Endothelial cell of umbilical vein (primary cell): ENCODE results near the gene PSMB5. TPM values are rescaled to one million over a fixed set of nuclear protein-coding genes. Genes with fewer than 3 reads are reported as not detected.
A peak's percentile ranks its signal among the peaks of the same experiment; 100 is the strongest.
"Not testable (repeated sequence)": the region's sequence is repeated elsewhere in the genome, so short reads cannot be mapped to it uniquely, and the experiment has no call there.

Experiments used
- BruUV-seq: library from RNA; stranded (reverse); fragments of 400-500 nt; replicated peaks from 2 replicates; lab custom pipeline; 2021; lab: Mats Ljungman, UMichigan
- CTCF ChIA-PET: fragments of 300-600, 350-600 bp; sonication (Branson Sonifier 250); formaldehyde crosslinking; loops from one replicate; lab custom pipeline; 2021; ENCODE audit warnings: antibody characterized with exemption, inconsistent platforms; lab: Charles Lee
- POLR2A ChIA-PET: fragments of 300-600, 350-600 bp; sonication (Branson Sonifier 250); formaldehyde crosslinking; loops from one replicate; lab custom pipeline; 2021; ENCODE audit warnings: antibody characterized with exemption, inconsistent platforms; lab: Charles Lee
- DNase-seq: peaks from one replicate; pipeline ENCODE4 v3.0.0-alpha.2; 2011; ENCODE audit warnings: low read depth, low spot score
- FAIRE-seq: peaks from 2 replicates; lab custom pipeline; 2011; peaks lifted over from hg19 to GRCh38; lab: Jason Lieb, UNC
- H2AFZ ChIP-seq: 2 replicates; pipeline ENCODE4 v1.6.0; 2012; ENCODE audit warnings: low read depth, low read length, control low read depth, inconsistent platforms
- H3K27ac ChIP-seq: 2 replicates; pipeline ENCODE4 v1.5.1; 2011; ENCODE audit warnings: low read depth, mild to moderate bottlenecking, control low read depth, low read length, moderate library complexity; ENCODE audit not compliant: insufficient read depth
- H3K27me3 ChIP-seq, 2 experiments: 2 replicates each; pipeline versions ENCODE4 v1.6.0 to v1.6.1; 2011; ENCODE audit warnings: low read length in 2 of 2, mixed read lengths in 1 of 2; ENCODE audit not compliant: control insufficient read depth in 2 of 2, insufficient read depth in 2 of 2
- H3K36me3 ChIP-seq, 2 experiments: 2 replicates in 1 of 2; 3 replicates in 1 of 2; pipeline ENCODE4 v1.5.1; 2011; ENCODE audit warnings: low read length in 2 of 2, mild to moderate bottlenecking in 1 of 2, moderate library complexity in 1 of 2; ENCODE audit not compliant: control insufficient read depth in 2 of 2, insufficient read depth in 2 of 2; ENCODE audit errors: extremely low read depth in 1 of 2
- H3K4me1 ChIP-seq: 3 replicates; pipeline ENCODE4 v1.5.1; 2011; ENCODE audit warnings: mild to moderate bottlenecking, low read length; ENCODE audit not compliant: control insufficient read depth, insufficient read depth; ENCODE audit errors: extremely low read depth
- H3K4me2 ChIP-seq: 2 replicates; pipeline ENCODE4 v1.6.1; 2011; ENCODE audit warnings: low read length, control low read depth, mixed read lengths; ENCODE audit not compliant: insufficient read depth
- H3K4me3 ChIP-seq, 3 experiments: fragments of 200-600 bp in 1 of 3; sonication (generic), shearing (Covaris generic) in 1 of 3; replicated peaks in 1 of 3; 2 replicates each; pipeline ENCODE4 v1.5.1; 2011 to 2016; ENCODE audit warnings: control low read depth in 3 of 3, low read length in 3 of 3, mild to moderate bottlenecking in 2 of 3, inconsistent platforms in 1 of 3, low read depth in 1 of 3, moderate library complexity in 1 of 3; ENCODE audit not compliant: insufficient read depth in 1 of 3
- H3K79me2 ChIP-seq: 2 replicates; pipeline ENCODE4 v1.6.0; 2012; ENCODE audit warnings: low read length, inconsistent platforms; ENCODE audit not compliant: control insufficient read depth, insufficient read depth
- H3K9ac ChIP-seq: replicated peaks from 2 replicates; pipeline ENCODE3; 2011; ENCODE audit warnings: low read length, control low read depth; ENCODE audit not compliant: insufficient read depth; ENCODE audit errors: extremely low read depth
- H3K9me1 ChIP-seq: replicated peaks from 3 replicates; pipeline ENCODE4 v1.6.0; 2011; ENCODE audit warnings: mild to moderate bottlenecking, low read length; ENCODE audit not compliant: control insufficient read depth, insufficient read depth; ENCODE audit errors: extremely low read depth
- H3K9me3 ChIP-seq: replicated peaks from 2 replicates; pipeline ENCODE4 v1.5.1; 2012; ENCODE audit warnings: low read length, inconsistent platforms; ENCODE audit not compliant: control insufficient read depth, insufficient read depth
- H4K20me1 ChIP-seq: replicated peaks from 2 replicates; pipeline ENCODE3; 2011; ENCODE audit warnings: mild to moderate bottlenecking, low read length; ENCODE audit not compliant: control insufficient read depth, insufficient read depth; ENCODE audit errors: extremely low read depth
- CTCF ChIP-seq, 2 donors: IDR thresholded peaks; 1 replicate in 1 of 2; 2 replicates in 1 of 2; pipeline ENCODE4 v1.5.1; 2011; ENCODE audit warnings: low read length in 2 of 2, mild to moderate bottlenecking in 2 of 2, moderate library complexity in 2 of 2, control low read depth in 1 of 2, inconsistent platforms in 1 of 2, low read depth in 1 of 2; ENCODE audit not compliant: insufficient read depth in 1 of 2; ENCODE audit errors: extremely low read depth in 1 of 2
- EZH2 ChIP-seq: IDR thresholded peaks from 2 replicates; pipeline ENCODE4 v1.6.1; 2012; ENCODE audit warnings: borderline replicate concordance, low read depth, mild to moderate bottlenecking, moderate library complexity, low read length, inconsistent platforms; ENCODE audit not compliant: severe bottlenecking
- FOS ChIP-seq: IDR thresholded peaks from 2 replicates; pipeline ENCODE4 v1.6.1; 2011; ENCODE audit warnings: mild to moderate bottlenecking, low read length, moderate library complexity, borderline replicate concordance; ENCODE audit not compliant: insufficient read depth
- GATA2 ChIP-seq: IDR thresholded peaks from 2 replicates; pipeline ENCODE4 v1.7.0; 2011; ENCODE audit warnings: low read depth, mild to moderate bottlenecking, moderate library complexity, mixed read lengths, low read length; ENCODE audit not compliant: insufficient read length, insufficient read depth
- JUN ChIP-seq: IDR thresholded peaks from 2 replicates; pipeline ENCODE4 v1.6.1; 2011; ENCODE audit warnings: borderline replicate concordance, low read depth; ENCODE audit not compliant: insufficient read length, insufficient read depth
- MAX ChIP-seq: IDR thresholded peaks from 2 replicates; pipeline ENCODE4 v1.6.1; 2011; ENCODE audit not compliant: insufficient read depth, insufficient read length
- MYC ChIP-seq: IDR thresholded peaks from one replicate; pipeline ENCODE4 v1.6.1; 2011; ENCODE audit warnings: mild to moderate bottlenecking, low read depth, low read length
- POLR2A ChIP-seq: IDR thresholded peaks from 2 replicates; pipeline ENCODE4 v1.6.1; 2012; ENCODE audit warnings: low read depth, mild to moderate bottlenecking, control low read depth, low read length
- POLR2AphosphoS5 ChIP-seq: IDR thresholded peaks from 2 replicates; pipeline ENCODE4 v1.6.1; 2012; ENCODE audit warnings: low read depth, mild to moderate bottlenecking, control low read depth, low read length, moderate library complexity; ENCODE audit not compliant: insufficient read depth
- dilution Hi-C: fragments of 300-500 bp; cut with MboI; formaldehyde crosslinking; loops from one replicate; pipeline ENCODE4 v1.15.0; 2019; ENCODE audit warnings: low sequenced_read_pairs; ENCODE audit not compliant: extremely low pct_ligation_motif_present
- intact Hi-C: fragments of 100-400 bp; cut with micrococcal nuclease; formaldehyde crosslinking; loops from one replicate; pipeline ENCODE4 v1.10.0; 2022
- polyA plus RNA-seq, 4 experiments: library from polyadenylated mRNA; depleted of rRNA in 3 of 4; stranded (reverse) in 3 of 4; unstranded in 1 of 4; fragments of >200 nt; gene quantifications; 2 replicates each; pipeline versions ENCODE4 v1.2.1 to v1.2.3, GENCODE V29; 2011 to 2012; ENCODE audit warnings: missing spikeins in 1 of 4
- total RNA-seq: library from RNA; stranded (reverse); gene quantifications from 2 replicates; pipeline ENCODE4 v1.2.3, GENCODE V29; 2021

PSMB5 gene
- total and polyA plus RNA-seq, 2 donors (not counting 3 experiments of a cell fraction or from before 2014, with no cell fraction given) = 236 to 464 TPM

GRCh38 chr14:23005451-23006187 lies 29.1 kb downstream of the PSMB5 start:
- CTCF ChIA-PET = interaction anchor here (0.7 to 4.1 kb wide), 12 partner anchors 7 to 115 kb away, joined by 3 to 69 read pairs (median 7); partner anchors contain the start of genes AJUBA and CDH24
- Histone ChIP-seq H3K79me2 (no peaks in the 10 kb centered on the region), H3K4me1 (peaks cover 29% of the 10 kb centered on the region), H3K4me3 (no peak overlapping the region), H3K9me1 (no peaks in the 10 kb centered on the region), H3K36me3 (no peaks in the 10 kb centered on the region), H3K27me3 (no peaks in the 10 kb centered on the region), H4K20me1 (no peaks in the 10 kb centered on the region), H3K9me3 (no peaks in the 10 kb centered on the region), H3K27ac (peak overlapping the region; percentile 89), H3K9ac (peak overlapping the region; percentile 12), H3K4me2 (peak overlapping the region; percentile 93), H2AFZ (no peak overlapping the region)
- POLR2A ChIA-PET = interaction anchor here (1.1 to 1.3 kb wide), 2 partner anchors 23 to 35 kb away, joined by 4 read pairs; no protein-coding TSS in a partner anchor
- dilution Hi-C loops (no loop called here), intact Hi-C loops (loop anchor here (2.0 kb wide), 3 partner anchors 23 to 41 kb away; partner anchors contain the start of genes AJUBA and PSMB5)
- no TSS peak for BruUV-seq
- FAIRE-seq = no peak
- TF ChIP-seq POLR2AphosphoS5 = no peak
- TF ChIP-seq EZH2 = no peak
- TF ChIP-seq MYC = no peak
- TF ChIP-seq GATA2 = no peak
- no peak for TF ChIP-seq CTCF (IDR thresholded peaks at IDR 0.05; ENCODE audit: extremely low read depth in 1 of 2, insufficient read depth in 1 of 2, low read depth in 1 of 2, low read length in 2 of 2)
- TF ChIP-seq MAX = no peak
- TF ChIP-seq JUN = no peak
- peak; percentile 23 for TF ChIP-seq FOS
- no peak for TF ChIP-seq POLR2A
- no peak for DNase-seq

- H3K4me1 ChIP-seq = peaks cover 22% of the 10 kb centered on the region
- CTCF ChIA-PET, H3K79me2 ChIP-seq, H3K4me2 ChIP-seq, H3K9ac ChIP-seq, H3K9me1 ChIP-seq, H2AFZ ChIP-seq, intact Hi-C loops, BruUV-seq, H4K20me1 ChIP-seq, FAIRE-seq, H3K9me3 ChIP-seq, DNase-seq, H3K27me3 ChIP-seq, H3K27ac ChIP-seq, H3K4me3 ChIP-seq, H3K36me3 ChIP-seq, POLR2A ChIA-PET, dilution Hi-C loops: not testable (repeated sequence)
Observed at GRCh38 chr14:23004274-23004673, 30.4 kb downstream of the PSMB5 start.
